Gastroesophageal sphincter (tissue), 3 donors: ENCODE data around the gene STK24.

ENCODE experiments used
- CTCF ChIP-seq, 4 experiments: fragments of 200-600 bp in 2 of 4; fragments of 450-650 bp in 2 of 4; sonication (generic) in 1 of 4; IDR thresholded peaks; one replicate each; pipeline ENCODE4 v1.5.1; 2017 to 2019; ENCODE audit warnings: antibody characterized with exemption in 4 of 4, mild to moderate bottlenecking in 2 of 4, moderate library complexity in 2 of 4
- EP300 ChIP-seq: sonication (generic); formaldehyde crosslinking; IDR thresholded peaks from one replicate; pipeline ENCODE4 v1.6.1; 2017; ENCODE audit warnings: antibody characterized with exemption, mild to moderate bottlenecking
- POLR2A ChIP-seq, 2 donors: fragments of 450-650 bp; IDR thresholded peaks; one replicate each; pipeline ENCODE4 v1.6.1; 2017; ENCODE audit warnings: antibody characterized with exemption in 2 of 2, mild to moderate bottlenecking in 2 of 2, moderate library complexity in 1 of 2
- POLR2AphosphoS5 ChIP-seq: sonication (generic); formaldehyde crosslinking; IDR thresholded peaks from one replicate; pipeline ENCODE4 v1.6.1; 2017; ENCODE audit warnings: antibody characterized with exemption

- TF ChIP-seq POLR2AphosphoS5 (no peak), CTCF (IDR thresholded peaks at IDR 0.05) (no peak), POLR2A (IDR thresholded peaks at IDR 0.05) (no peak), EP300 (no peak)
Measured at GRCh38 chr13:98448642-98448928, 128.3 kb downstream of the STK24 start.
